ENCODE measurements around the gene UTP14C. TPM values are rescaled to one million over a fixed set of nuclear protein-coding genes. Genes with fewer than 3 reads are reported as not detected.

Gene UTP14C
- total and polyA plus RNA-seq, 4 donors = 5.8 to 18.7 (median 9.6) TPM

DNA sequence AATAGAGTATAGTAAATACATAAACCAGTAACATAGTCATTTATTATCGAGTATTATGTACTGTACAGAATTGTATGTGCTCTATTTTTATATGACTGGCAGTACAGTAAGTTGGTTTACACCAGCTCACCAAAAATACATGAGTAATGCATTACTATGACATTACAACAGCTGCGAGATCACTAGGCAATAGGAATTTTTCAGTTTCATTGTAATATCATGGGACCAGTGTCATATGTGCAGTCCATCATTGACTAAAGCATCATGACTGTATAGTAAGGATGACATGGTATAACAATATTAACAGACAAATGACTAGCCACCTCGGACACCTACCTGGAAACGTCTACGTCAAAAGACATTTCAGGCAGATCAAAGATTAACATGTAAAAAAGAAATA lies 46.9 kb upstream of the UTP14C start:
- Histone ChIP-seq H3K4me3 (ENCODE audit: low read depth in 1 of 3, low read length in 3 of 3) (no peak overlapping the region), H3K27me3 (ENCODE audit: control insufficient read depth in 4 of 4, insufficient read depth in 4 of 4, low read length in 3 of 4) (no peaks in the 10 kb centered on the region), H3K36me3 (ENCODE audit: control insufficient read depth in 4 of 4, insufficient read depth in 3 of 4, low read depth in 1 of 4, low read length in 3 of 4) (peaks cover 0 to 8% (median 4%) of the 10 kb centered on the region in 4 donors), H3K4me1 (ENCODE audit: control insufficient read depth in 4 of 4, insufficient read depth in 4 of 4, low read length in 3 of 4) (peaks cover 0 to 15% (median 6%) of the 10 kb centered on the region in 4 donors), H3K9ac (ENCODE audit: low read depth in 1 of 2, low read length in 2 of 2) (no peak overlapping the region), H3K9me3 (ENCODE audit: control insufficient read depth in 4 of 4, low read length in 3 of 4) (no peaks in the 10 kb centered on the region), H3K27ac (ENCODE audit: low read depth in 1 of 2, low read length in 2 of 2) (no peak overlapping the region)
- WGBS = 95% methylated on average over 5 of the region's 5 CpGs
- no peak for DNase-seq (ENCODE audit: low spot score)
- no peak for TF ChIP-seq RAD21 (IDR thresholded peaks at IDR 0.05)
- TF ChIP-seq YY1 (IDR thresholded peaks at IDR 0.05) = no peak
- TF ChIP-seq ZBTB33 (IDR thresholded peaks at IDR 0.05) = no peak
- TF ChIP-seq HNF4A (conservative IDR thresholded peaks at IDR 0.05) = no peak
- TF ChIP-seq HNF4G (IDR thresholded peaks at IDR 0.05) = no peak
- TF ChIP-seq JUND (IDR thresholded peaks at IDR 0.05) = no peak
- no peak for TF ChIP-seq GABPA (IDR thresholded peaks at IDR 0.05 in 1 of 2, conservative IDR thresholded peaks at IDR 0.05 in 1 of 2)
- TF ChIP-seq REST (IDR thresholded peaks at IDR 0.05) = no peak
- no peak for TF ChIP-seq SP1 (IDR thresholded peaks at IDR 0.05)
- TF ChIP-seq TAF1 (conservative IDR thresholded peaks at IDR 0.05) = no peak
- no peak for TF ChIP-seq EGR1 (IDR thresholded peaks at IDR 0.05; ENCODE audit: low read depth in 2 of 2)
- no peak for TF ChIP-seq NR2F2 (IDR thresholded peaks at IDR 0.05)
- TF ChIP-seq, protein P1, sequence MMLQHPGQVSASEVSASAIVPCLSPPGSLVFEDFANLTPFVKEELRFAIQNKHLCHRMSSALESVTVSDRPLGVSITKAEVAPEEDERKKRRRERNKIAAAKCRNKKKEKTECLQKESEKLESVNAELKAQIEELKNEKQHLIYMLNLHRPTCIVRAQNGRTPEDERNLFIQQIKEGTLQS (IDR thresholded peaks at IDR 0.05) = no peak
- TF ChIP-seq RXRA (IDR thresholded peaks at IDR 0.05) = no peak
- TF ChIP-seq MAX (IDR thresholded peaks at IDR 0.05) = no peak
- no peak for TF ChIP-seq FOXA1 (IDR thresholded peaks at IDR 0.05)
- no peak for TF ChIP-seq FOXA2 (IDR thresholded peaks at IDR 0.05)
- TF ChIP-seq, protein P2, sequence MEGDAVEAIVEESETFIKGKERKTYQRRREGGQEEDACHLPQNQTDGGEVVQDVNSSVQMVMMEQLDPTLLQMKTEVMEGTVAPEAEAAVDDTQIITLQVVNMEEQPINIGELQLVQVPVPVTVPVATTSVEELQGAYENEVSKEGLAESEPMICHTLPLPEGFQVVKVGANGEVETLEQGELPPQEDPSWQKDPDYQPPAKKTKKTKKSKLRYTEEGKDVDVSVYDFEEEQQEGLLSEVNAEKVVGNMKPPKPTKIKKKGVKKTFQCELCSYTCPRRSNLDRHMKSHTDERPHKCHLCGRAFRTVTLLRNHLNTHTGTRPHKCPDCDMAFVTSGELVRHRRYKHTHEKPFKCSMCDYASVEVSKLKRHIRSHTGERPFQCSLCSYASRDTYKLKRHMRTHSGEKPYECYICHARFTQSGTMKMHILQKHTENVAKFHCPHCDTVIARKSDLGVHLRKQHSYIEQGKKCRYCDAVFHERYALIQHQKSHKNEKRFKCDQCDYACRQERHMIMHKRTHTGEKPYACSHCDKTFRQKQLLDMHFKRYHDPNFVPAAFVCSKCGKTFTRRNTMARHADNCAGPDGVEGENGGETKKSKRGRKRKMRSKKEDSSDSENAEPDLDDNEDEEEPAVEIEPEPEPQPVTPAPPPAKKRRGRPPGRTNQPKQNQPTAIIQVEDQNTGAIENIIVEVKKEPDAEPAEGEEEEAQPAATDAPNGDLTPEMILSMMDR (IDR thresholded peaks at IDR 0.05; ENCODE audit: low read depth, low read length, missing input control) = no peak
